Activated T-helper 2 cell treated with anti-CD3 and anti-CD28 coated beads, Interferon-gamma antibody, Interleukin-2, Interleukin-4, amounts not matched to agents 10 μg/mL and 5 μg/mL and 100 μg/mL, durations not matched to agents 14 hours and 24 hours and 36 hours (primary cell): ENCODE measurements around the gene MTIF3. TPM values are rescaled to one million over a fixed set of nuclear protein-coding genes. Genes with fewer than 3 reads are reported as not detected.
"Not testable (repeated sequence)": the region's sequence is repeated elsewhere in the genome, so short reads cannot be mapped to it uniquely, and the experiment has no call there.

Experiments
- DNase-seq: peaks from one replicate; pipeline ENCODE4 v3.0.0; 2021; ENCODE audit warnings: low spot score
- H3K27ac Mint-ChIP-seq: one replicate; pipeline ENCODE4 v1.8.0; 2021; ENCODE audit warnings: mixed read lengths
- H3K27me3 Mint-ChIP-seq: one replicate; pipeline ENCODE4 v1.8.0; 2021; ENCODE audit warnings: low read depth, mixed read lengths
- H3K36me3 Mint-ChIP-seq: one replicate; pipeline ENCODE4 v1.8.0; 2021; ENCODE audit warnings: low read depth, mixed read lengths
- H3K4me1 Mint-ChIP-seq: one replicate; pipeline ENCODE4 v1.8.0; 2021; ENCODE audit warnings: low read depth, mixed read lengths
- H3K4me3 Mint-ChIP-seq: one replicate; pipeline ENCODE4 v1.8.0; 2021; ENCODE audit warnings: low read depth, mild to moderate bottlenecking, moderate library complexity, mixed read lengths
- H3K9me3 Mint-ChIP-seq: one replicate; pipeline ENCODE4 v1.8.0; 2021; ENCODE audit warnings: mixed read lengths
- intact Hi-C: fragments of 100-400 bp; cut with micrococcal nuclease; formaldehyde crosslinking; loops from one replicate; pipeline ENCODE4 v1.15.1; 2023
- total RNA-seq: library from RNA; stranded (reverse); gene quantifications from 2 replicates; pipeline ENCODE4 v1.2.3, GENCODE V29; 2022

MTIF3 gene
- total RNA-seq, 1 donor from 2014 or later: 25.0 TPM

GRCh38 chr13:27403727-27404385, 46.5 kb downstream of the MTIF3 start:
- no peaks in the 10 kb centered on the region for H3K36me3 Mint-ChIP-seq
- peaks cover 8% of the 10 kb centered on the region for H3K4me1 Mint-ChIP-seq
- no peak overlapping the region for H3K27ac Mint-ChIP-seq
- intact Hi-C loops: no loop called here
- peaks cover 10% of the 10 kb centered on the region for H3K27me3 Mint-ChIP-seq
- no peak for DNase-seq
- no peaks in the 10 kb centered on the region for H3K9me3 Mint-ChIP-seq
- H3K4me3 Mint-ChIP-seq: no peak overlapping the region

- peaks cover 8% of the 10 kb centered on the region for H3K4me1 Mint-ChIP-seq
- DNase-seq: no peak
- no peak overlapping the region for H3K27ac Mint-ChIP-seq
- intact Hi-C loops: no loop called here
- peaks cover 10% of the 10 kb centered on the region for H3K27me3 Mint-ChIP-seq
- H3K4me3 Mint-ChIP-seq: no peak overlapping the region
- H3K36me3 Mint-ChIP-seq: no peaks in the 10 kb centered on the region
- H3K9me3 Mint-ChIP-seq: no peaks in the 10 kb centered on the region
Measured at GRCh38 chr13:27403203-27403678, 47.1 kb downstream of the MTIF3 start.

GRCh38 chr13:27401210-27401609, 49.2 kb downstream of the MTIF3 start:
- H3K4me3 Mint-ChIP-seq: no peak overlapping the region
- H3K9me3 Mint-ChIP-seq: no peaks in the 10 kb centered on the region
- no peaks in the 10 kb centered on the region for H3K36me3 Mint-ChIP-seq
- no peak overlapping the region for H3K27ac Mint-ChIP-seq
- intact Hi-C loops: no loop called here
- peaks cover 1% of the 10 kb centered on the region for H3K4me1 Mint-ChIP-seq
- no peak for DNase-seq
- H3K27me3 Mint-ChIP-seq: no peaks in the 10 kb centered on the region

GRCh38 chr13:27400405-27400804, 50.0 kb downstream of the MTIF3 start:
- H3K4me3 Mint-ChIP-seq, H3K27me3 Mint-ChIP-seq, H3K4me1 Mint-ChIP-seq, H3K27ac Mint-ChIP-seq, H3K9me3 Mint-ChIP-seq, intact Hi-C loops, H3K36me3 Mint-ChIP-seq, DNase-seq: not testable (repeated sequence)

- no peaks in the 10 kb centered on the region for H3K36me3 Mint-ChIP-seq
- H3K9me3 Mint-ChIP-seq: no peaks in the 10 kb centered on the region
- peaks cover 8% of the 10 kb centered on the region for H3K27me3 Mint-ChIP-seq
- intact Hi-C loops: no loop called here
- no peak overlapping the region for H3K4me3 Mint-ChIP-seq
- DNase-seq: no peak
- no peak overlapping the region for H3K27ac Mint-ChIP-seq
- H3K4me1 Mint-ChIP-seq: no peaks in the 10 kb centered on the region
Measured at GRCh38 chr13:27398360-27398759, 52.0 kb downstream of the MTIF3 start.

- Mint-ChIP-seq H3K4me3 (no peak overlapping the region), H3K27ac (no peak overlapping the region), H3K27me3 (peaks cover 10% of the 10 kb centered on the region), H3K9me3 (no peaks in the 10 kb centered on the region), H3K4me1 (no peaks in the 10 kb centered on the region), H3K36me3 (no peaks in the 10 kb centered on the region)
- intact Hi-C loops: no loop called here
- no peak for DNase-seq
Measured at GRCh38 chr13:27396252-27396846, 54.0 kb downstream of the MTIF3 start.

GRCh38 chr13:27395007-27395510, 55.3 kb downstream of the MTIF3 start:
- no peak for DNase-seq
- no peaks in the 10 kb centered on the region for H3K4me1 Mint-ChIP-seq
- H3K4me3 Mint-ChIP-seq: no peak overlapping the region
- no peak overlapping the region for H3K27ac Mint-ChIP-seq
- no peaks in the 10 kb centered on the region for H3K9me3 Mint-ChIP-seq
- peaks cover 11% of the 10 kb centered on the region for H3K27me3 Mint-ChIP-seq
- no peaks in the 10 kb centered on the region for H3K36me3 Mint-ChIP-seq
- intact Hi-C loops: no loop called here

- Mint-ChIP-seq H3K27me3 (peaks cover 11% of the 10 kb centered on the region), H3K4me3 (no peak overlapping the region), H3K36me3 (no peaks in the 10 kb centered on the region), H3K9me3 (no peaks in the 10 kb centered on the region), H3K4me1 (no peaks in the 10 kb centered on the region), H3K27ac (no peak overlapping the region)
- no peak for DNase-seq
- intact Hi-C loops: no loop called here
Measured at GRCh38 chr13:27393101-27393500, 57.3 kb downstream of the MTIF3 start.

GRCh38 chr13:27391471-27391870, 58.9 kb downstream of the MTIF3 start:
- H3K9me3 Mint-ChIP-seq: no peaks in the 10 kb centered on the region

GRCh38 chr13:27389891-27390290, 60.5 kb downstream of the MTIF3 start:
- Mint-ChIP-seq H3K4me1 (no peaks in the 10 kb centered on the region), H3K27me3 (peaks cover 10% of the 10 kb centered on the region), H3K4me3 (no peak overlapping the region), H3K9me3 (no peaks in the 10 kb centered on the region), H3K27ac (no peak overlapping the region), H3K36me3 (no peaks in the 10 kb centered on the region)
- intact Hi-C loops: no loop called here
- no peak for DNase-seq

More at GRCh38 chr13:27391471-27391870, 58.9 kb downstream of the MTIF3 start:
- no peak overlapping the region for H3K27ac Mint-ChIP-seq
- peaks cover 11% of the 10 kb centered on the region for H3K27me3 Mint-ChIP-seq
- H3K36me3 Mint-ChIP-seq: no peaks in the 10 kb centered on the region
- intact Hi-C loops: no loop called here
- no peaks in the 10 kb centered on the region for H3K4me1 Mint-ChIP-seq
- DNase-seq: no peak
- no peak overlapping the region for H3K4me3 Mint-ChIP-seq

GRCh38 chr13:27388241-27388640, 62.1 kb downstream of the MTIF3 start:
- peaks cover 4% of the 10 kb centered on the region for H3K27me3 Mint-ChIP-seq
- no peaks in the 10 kb centered on the region for H3K4me1 Mint-ChIP-seq
- DNase-seq: no peak
- no peaks in the 10 kb centered on the region for H3K36me3 Mint-ChIP-seq
- intact Hi-C loops: no loop called here
- H3K9me3 Mint-ChIP-seq: no peaks in the 10 kb centered on the region
- H3K4me3 Mint-ChIP-seq: no peak overlapping the region
- no peak overlapping the region for H3K27ac Mint-ChIP-seq
